HG02763 (cell line): ENCODE measurements around the gene MXRA8.

Experiments used
- ATAC-seq: cut with Tn5 transposase; IDR thresholded peaks from one replicate; pipeline ENCODE4 v1.9.1; 2021; ENCODE audit warnings: mild to moderate bottlenecking, moderate library complexity; ENCODE audit not compliant: unreplicated experiment

The MXRA8 gene

DNA sequence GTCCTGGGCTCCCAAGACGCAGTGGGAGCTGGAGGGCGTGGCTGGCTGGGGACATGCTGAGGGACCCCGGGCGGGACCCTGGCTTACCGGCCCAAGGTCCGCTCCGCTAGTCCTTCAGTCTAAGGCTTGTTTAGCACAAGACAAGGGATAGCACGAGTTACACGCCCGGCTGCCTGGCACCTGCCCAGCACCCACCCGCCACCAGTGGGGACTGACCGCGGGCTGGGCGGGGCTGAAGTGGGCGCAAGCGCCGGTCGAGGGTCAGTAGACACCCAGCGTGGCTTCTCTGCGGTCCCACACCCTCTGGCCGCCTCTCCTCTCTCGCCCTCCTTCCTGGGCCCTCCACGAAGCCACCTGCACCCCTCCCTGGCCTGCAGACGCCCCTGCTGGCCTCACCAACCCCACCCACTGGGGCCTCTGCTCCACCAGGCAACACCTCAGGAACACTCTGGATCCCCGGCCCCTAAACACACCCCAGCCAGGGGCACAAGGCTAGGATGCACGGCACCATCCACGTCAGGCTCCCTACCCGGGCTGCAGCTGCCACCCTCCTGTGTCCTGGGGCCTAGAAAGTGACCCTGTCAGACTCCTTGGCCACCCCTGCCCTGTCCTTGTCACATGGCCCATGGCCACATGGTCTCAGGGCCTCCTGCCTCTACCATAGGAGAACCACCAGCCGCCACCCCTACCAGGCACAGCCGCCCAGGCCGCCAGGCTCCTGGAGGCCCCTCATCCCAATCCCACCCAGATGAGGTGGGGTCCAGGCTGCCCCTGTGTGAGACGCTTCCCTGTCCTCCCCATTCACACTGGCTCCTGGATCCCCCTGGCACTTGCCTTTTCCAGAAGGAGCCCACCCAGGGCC is 21.2 kb downstream of the MXRA8 start:
- no peak for ATAC-seq

DNA sequence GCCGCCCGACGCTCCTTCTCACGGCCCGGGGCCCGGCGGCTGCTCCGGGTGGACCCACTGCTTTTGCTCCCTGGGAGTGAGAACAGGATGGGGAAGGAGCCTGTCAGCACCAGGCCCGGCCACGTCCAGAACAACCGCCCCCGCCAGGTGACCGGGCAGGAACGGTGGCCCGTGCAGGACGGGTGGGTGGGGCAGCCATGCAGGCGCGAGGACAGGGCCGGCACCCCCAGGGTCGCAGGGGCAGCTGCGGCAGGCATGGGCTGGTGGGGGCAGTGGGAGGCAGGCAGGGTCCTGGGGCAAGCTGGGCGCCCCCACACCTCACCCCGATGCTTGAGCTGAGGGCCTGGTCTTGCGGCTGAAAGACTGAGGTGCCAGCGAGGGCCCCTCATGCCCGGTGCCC is 21.9 kb downstream of the MXRA8 start:
- ATAC-seq: no peak

DNA sequence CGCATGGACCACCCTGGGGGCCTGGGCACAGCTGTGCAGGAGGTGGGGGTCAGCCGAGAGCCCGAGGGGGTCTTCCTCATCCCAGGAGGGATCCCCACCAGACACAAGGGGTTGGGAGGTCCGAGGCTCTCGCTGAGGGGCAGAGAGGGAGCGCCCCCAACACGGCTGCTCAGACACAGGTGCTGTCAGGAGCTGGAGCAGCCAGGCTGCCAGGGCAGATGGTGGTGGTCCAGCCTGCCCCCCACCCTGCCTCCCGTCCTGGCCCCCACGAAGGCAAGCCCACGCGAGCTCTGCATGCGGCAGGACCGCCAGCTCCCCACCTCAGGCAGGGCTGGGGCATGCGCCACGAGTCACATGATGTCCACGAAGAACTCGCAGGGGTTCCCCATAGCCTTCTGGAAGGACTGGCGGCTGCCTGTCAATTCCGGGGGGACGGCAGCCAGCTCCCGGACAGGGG is 22.5 kb downstream of the MXRA8 start:
- no peak for ATAC-seq

DNA sequence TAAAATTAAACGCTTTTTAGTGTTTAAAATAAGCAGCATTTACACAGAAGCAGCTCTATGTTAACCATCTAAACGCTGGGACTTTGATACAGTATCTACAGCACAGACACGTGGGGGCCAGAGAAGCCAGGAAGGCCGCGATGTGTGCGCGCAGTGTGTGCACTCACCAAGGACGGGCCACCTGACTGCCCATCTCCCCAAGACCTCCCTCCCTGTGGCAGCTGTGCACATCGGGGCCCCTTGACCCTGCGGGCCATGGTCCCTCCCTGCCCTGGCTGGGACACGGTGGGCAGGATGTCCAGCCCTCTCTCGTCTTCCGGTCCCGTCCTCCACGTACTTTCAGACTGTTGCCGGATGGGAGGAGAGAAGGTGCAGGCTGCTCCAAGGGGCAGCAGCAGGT is 23.1 kb downstream of the MXRA8 start:
- no peak for ATAC-seq

DNA sequence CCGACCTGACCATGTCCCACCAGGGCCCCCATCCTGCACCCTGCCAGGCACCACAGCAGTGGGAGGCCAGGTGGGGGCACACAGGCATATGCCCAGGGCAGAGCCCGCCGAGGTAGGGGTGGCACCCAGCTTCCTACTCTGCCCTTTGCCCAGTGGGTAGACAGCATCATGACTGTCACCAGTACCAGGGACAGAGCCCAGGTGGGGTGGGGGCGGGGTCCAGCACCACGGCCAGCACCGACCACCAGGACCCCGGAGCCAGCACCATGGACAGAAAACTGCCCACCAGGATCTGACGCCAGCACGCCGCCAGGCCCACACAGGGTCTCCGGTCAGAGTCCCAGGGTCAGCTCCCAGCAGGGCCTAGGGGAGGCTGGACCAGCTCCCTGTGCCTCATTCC is 23.5 kb downstream of the MXRA8 start:
- ATAC-seq: no peak

DNA sequence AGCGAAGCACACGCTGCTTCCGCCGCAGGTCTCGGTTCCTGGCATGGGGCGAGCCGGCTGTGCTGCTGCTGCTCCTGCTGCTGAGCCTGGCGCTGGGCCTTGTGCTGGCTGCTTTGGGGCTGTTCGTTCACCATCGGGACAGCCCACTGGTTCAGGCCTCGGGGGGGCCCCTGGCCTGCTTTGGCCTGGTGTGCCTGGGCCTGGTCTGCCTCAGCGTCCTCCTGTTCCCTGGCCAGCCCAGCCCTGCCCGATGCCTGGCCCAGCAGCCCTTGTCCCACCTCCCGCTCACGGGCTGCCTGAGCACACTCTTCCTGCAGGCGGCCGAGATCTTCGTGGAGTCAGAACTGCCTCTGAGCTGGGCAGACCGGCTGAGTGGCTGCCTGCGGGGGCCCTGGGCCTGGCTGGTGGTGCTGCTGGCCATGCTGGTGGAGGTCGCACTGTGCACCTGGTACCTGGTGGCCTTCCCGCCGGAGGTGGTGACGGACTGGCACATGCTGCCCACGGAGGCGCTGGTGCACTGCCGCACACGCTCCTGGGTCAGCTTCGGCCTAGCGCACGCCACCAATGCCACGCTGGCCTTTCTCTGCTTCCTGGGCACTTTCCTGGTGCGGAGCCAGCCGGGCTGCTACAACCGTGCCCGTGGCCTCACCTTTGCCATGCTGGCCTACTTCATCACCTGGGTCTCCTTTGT is 24.7 kb downstream of the MXRA8 start:
- ATAC-seq: no peak

DNA sequence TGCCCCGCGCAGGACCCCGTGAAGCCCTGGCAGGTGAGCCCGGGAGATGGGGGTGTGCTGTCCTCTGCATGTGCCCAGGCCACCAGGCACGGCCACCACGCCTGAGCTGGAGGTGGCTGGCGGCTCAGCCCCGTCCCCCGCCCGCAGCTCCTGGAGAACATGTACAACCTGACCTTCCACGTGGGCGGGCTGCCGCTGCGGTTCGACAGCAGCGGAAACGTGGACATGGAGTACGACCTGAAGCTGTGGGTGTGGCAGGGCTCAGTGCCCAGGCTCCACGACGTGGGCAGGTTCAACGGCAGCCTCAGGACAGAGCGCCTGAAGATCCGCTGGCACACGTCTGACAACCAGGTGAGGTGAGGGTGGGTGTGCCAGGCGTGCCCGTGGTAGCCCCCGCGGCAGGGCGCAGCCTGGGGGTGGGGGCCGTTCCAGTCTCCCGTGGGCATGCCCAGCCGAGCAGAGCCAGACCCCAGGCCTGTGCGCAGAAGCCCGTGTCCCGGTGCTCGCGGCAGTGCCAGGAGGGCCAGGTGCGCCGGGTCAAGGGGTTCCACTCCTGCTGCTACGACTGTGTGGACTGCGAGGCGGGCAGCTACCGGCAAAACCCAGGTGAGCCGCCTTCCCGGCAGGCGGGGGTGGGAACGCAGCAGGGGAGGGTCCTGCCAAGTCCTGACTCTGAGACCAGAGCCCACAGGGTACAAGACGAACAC is 25.4 kb downstream of the MXRA8 start:
- no peak for ATAC-seq

DNA sequence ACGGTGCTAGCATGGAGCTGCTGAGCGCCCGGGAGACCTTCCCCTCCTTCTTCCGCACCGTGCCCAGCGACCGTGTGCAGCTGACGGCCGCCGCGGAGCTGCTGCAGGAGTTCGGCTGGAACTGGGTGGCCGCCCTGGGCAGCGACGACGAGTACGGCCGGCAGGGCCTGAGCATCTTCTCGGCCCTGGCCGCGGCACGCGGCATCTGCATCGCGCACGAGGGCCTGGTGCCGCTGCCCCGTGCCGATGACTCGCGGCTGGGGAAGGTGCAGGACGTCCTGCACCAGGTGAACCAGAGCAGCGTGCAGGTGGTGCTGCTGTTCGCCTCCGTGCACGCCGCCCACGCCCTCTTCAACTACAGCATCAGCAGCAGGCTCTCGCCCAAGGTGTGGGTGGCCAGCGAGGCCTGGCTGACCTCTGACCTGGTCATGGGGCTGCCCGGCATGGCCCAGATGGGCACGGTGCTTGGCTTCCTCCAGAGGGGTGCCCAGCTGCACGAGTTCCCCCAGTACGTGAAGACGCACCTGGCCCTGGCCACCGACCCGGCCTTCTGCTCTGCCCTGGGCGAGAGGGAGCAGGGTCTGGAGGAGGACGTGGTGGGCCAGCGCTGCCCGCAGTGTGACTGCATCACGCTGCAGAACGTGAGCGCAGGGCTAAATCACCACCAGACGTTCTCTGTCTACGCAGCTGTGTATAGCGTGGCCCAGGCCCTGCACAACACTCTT is 26.2 kb downstream of the MXRA8 start:
- ATAC-seq: no peak

DNA sequence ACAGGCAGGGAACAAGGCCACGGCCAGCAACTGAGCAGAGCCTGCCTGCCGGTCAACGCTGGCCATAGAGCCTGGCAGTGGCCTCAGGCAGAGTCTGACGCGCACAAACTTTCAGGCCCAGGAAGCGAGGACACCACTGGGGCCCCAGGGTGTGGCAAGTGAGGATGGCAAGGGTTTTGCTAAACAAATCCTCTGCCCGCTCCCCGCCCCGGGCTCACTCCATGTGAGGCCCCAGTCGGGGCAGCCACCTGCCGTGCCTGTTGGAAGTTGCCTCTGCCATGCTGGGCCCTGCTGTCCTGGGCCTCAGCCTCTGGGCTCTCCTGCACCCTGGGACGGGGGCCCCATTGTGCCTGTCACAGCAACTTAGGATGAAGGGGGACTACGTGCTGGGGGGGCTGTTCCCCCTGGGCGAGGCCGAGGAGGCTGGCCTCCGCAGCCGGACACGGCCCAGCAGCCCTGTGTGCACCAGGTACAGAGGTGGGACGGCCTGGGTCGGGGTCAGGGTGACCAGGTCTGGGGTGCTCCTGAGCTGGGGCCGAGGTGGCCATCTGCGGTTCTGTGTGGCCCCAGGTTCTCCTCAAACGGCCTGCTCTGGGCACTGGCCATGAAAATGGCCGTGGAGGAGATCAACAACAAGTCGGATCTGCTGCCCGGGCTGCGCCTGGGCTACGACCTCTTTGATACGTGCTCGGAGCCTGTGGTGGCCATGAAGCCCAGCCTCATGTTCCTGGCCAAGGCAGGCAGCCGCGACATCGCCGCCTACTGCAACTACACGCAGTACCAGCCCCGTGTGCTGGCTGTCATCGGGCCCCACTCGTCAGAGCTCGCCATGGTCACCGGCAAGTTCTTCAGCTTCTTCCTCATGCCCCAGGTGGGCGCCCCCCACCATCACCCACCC is 27.0 kb downstream of the MXRA8 start, which contains the start of gene TAS1R3:
TAS1R3 (plus strand) TSS at position 213 of the 898 bp plus-strand sequence; CDS start at position 279, 66 bp downstream.
- ATAC-seq: no peak

DNA sequence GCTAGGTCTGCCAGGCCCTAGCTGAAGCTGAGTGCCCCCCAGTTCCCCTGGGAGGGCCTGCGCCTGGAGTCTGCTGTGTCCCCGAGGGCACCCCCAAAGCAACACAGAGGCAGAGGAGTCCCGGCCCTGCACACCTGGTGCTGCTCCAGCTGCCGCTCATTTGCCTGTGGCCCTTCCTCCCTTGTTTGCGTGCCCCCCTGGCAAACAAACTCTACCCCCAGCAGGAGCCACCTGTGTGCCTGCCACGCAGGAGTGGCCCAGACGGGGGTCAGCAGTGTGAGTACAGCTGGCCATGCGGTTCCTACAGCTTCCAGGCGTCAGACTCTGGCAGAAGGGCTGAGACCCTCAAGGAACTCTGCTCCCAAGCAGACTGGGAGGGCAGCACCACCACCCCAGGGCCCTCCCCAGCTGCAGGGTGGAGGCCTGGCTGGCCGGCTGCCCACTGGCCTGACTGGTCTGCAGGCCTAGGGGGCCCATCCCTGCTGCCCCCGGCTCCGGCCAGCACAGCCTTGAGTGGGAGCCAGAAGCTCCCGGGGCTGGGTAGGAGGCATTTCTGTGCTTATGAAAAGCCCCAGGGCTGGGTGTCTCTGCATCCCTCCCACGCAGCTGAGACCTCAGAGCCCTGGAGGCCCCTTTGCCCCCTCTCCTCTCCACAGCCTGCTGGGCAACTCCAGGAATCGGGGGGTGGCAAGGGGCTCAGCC is 27.8 kb downstream of the MXRA8 start:
- ATAC-seq: no peak

DNA sequence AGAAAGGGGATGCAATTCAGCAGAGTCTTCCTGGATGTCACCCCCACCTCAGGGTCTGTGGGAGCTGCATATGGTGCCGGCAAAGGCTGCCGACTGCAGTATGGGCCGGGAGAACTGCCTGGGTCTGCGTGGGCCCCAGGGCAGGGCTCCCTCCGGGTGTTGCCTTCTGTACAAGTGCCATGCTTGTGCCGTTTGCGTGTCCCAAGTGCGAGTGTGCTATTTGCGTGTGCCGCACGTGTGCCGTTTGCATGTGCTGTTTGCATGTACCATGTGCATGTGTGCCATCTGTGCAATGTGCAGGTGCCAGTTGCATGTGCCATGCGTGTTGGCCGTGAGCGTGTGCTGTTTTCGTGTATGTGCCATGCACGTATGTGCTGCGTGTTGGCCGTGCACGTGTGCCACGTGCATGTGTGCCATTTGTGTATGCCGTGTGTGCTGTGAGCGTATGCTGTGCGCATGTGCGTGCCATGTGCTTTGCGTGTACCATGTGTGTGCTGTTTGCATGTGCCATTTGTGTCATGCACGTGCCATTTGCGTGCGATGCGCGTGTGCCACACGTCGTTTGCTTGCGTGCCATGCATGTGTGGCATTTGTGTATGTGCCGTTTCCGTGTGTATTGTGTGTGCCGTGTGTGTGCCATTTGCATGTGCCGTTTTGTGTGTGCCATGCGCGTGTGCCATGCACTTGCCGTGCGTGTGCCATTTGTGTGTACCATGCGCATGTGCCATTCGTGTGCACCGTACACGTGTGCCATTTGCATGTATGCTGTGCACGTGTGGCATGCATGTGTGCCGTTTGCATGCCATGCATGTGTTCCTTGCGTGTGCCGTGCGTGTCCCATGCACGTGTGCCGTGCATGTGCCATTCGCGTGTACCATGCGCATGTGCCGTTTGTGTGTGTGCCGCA is 28.8 kb downstream of the MXRA8 start:
- ATAC-seq: no peak

DNA sequence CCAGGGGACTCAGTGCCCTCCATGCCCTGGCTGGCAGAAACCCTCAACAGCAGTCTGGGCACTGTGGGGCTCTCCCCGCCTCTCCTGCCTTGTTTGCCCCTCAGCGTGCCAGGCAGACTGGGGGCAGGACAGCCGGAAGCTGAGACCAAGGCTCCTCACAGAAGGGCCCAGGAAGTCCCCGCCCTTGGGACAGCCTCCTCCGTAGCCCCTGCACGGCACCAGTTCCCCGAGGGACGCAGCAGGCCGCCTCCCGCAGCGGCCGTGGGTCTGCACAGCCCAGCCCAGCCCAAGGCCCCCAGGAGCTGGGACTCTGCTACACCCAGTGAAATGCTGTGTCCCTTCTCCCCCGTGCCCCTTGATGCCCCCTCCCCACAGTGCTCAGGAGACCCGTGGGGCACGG is 30.1 kb downstream of the MXRA8 start:
- ATAC-seq: no peak

DNA sequence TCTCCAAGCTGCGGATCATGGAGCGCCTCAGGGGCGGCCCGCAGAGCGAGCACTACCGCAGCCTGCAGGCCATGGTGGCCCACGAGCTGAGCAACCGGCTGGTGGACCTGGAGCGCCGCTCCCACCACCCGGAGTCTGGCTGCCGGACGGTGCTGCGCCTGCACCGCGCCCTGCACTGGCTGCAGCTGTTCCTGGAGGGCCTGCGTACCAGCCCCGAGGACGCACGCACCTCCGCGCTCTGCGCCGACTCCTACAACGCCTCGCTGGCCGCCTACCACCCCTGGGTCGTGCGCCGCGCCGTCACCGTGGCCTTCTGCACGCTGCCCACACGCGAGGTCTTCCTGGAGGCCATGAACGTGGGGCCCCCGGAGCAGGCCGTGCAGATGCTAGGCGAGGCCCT is 31.1 kb downstream of the MXRA8 start:
- ATAC-seq: no peak

DNA sequence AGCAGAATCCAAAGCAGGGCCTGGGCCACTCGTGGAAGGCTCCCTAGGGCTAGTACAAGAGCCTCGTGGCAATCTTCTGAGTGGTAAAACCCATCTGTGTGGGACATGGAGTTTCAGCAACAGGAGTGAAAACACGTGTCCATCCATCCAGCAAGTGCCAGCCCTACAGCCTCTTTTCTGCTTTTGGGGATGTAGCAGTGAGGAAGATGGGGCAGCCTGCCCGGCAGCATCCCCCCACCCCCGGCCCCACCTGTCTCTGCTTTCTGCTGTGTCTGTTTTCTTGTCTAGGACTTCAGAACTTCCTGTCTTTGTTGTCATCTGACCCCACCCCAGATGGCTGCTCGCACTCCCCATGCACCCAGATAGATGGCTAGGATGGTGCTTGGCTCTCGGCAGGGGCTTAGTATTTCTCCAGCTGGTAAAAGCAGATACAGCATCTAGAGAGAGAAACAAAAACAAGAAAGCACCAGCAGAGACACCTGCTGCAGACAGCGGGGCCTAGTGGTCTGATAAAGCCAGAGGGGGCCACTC is 32.2 kb downstream of the MXRA8 start:
- ATAC-seq: no peak

DNA sequence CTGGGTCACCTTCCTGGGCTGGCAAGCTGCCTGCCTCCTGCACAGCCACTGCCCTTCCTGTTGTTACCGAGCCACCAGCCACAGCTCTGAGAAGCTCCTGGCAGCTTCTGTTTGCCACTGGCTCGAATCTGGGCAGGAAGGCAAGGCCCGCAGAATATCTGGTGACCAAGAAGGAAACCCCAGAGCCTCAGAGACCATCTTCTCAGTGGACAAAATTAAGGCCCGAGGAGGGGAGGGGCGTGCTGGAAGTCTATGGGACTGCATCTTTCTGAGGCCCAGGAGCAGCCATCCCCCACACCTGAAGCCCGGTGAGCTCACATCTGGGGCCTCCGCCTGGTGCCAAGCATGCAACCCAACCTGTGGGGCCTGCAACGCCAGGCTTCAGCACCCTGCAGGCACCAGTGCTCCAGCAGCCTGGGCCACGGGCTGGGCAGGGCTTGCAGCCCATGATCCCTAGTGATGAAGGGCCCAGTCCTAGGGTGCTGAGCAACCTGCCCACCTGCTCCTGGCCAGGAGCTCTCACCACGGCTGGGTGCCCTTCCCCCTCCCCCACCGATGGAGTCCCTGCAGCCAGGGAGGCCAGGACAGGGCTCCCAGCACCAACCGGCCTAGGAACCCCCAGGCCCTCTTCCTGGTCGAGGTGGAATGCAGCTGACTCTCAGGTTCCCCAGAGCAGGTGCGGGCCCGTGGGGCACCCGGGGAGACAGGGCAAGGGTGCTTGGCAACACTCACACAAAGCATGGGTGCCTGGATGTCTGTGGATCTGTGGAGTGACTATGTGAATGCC is 32.9 kb downstream of the MXRA8 start:
- no peak for ATAC-seq

DNA sequence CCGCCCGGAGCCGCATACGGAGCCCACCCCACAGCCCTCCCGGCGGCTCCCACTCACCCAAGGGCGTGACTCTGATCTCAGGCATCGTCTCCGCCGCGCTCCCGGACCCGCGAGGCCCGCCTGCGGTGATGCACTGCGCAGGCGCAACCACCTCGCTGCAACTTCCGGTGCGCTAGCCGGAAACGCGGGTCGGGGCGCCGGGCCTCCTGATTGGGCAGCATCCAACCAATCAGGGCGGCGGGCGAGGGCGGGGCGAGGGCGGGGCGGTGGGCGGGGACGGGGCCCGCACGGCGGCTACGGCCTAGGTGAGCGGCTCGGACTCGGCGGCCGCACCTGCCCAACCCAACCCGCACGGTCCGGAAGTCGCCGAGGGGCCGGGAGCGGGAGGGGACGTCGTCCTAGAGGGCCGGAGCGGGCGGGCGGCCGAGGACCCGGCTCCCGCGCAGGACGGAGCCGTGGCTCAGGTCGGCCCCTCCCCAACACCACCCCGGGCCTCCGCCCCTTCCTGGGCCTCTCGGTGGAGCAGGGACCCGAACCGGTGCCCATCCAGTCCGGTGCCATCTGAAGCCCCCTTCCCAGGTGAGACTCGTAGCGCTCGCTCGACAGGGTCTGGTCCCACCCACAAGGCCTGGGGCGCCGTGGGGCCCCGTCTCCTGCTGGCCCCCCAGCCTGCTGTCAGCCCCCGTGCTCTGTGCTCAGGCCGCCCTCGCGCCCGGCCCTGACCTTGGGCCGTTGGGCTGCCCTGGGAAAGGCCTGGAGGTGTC is 33.6 kb downstream of the MXRA8 start, which contains the start of the genes CPTP and INTS11:
CPTP (plus strand) TSS at position 279 of the 764 bp plus-strand sequence. CDS start 2,109 bp downstream, outside the sequence.
INTS11 (minus strand) TSS at position 137 of the 764 bp plus-strand sequence; CDS start at position 85, 52 bp downstream.
- peak; percentile 79 for ATAC-seq
